ENCODE data around the gene KCNJ10.

The KCNJ10 gene

DNA sequence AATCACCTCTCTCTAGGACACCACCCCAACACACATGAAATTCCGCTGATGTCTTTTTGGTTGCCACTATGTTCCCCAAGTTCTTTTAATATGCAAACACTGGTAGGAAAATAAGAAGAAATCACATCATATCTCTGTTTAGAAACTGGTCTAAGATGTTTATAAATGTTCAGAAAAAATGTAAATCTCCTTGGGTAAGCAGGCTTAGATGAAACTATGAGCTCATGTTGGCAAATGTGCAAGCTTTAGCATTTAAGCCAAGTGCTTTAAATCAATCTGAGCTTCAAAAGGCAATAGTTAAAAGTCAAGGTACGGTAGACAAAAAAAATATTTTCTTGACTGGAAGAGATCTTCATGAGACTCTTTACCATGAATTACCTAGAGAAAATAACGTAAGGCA is 90.7 kb downstream of the KCNJ10 start:
- Mint-ChIP-seq H3K4me1 (peaks cover 21% of the 10 kb centered on the region), H3K27me3 (ENCODE audit: low read depth, poor library complexity) (peaks cover 25% of the 10 kb centered on the region), H3K27ac (no peak overlapping the region), H3K4me3 (no peak overlapping the region), H3K9me3 (peaks cover 3% of the 10 kb centered on the region), H3K36me3 (ENCODE audit: low read depth) (no peaks in the 10 kb centered on the region)
- TF ChIP-seq CTCF (IDR thresholded peaks at IDR 0.05) = no peak
- DNase-seq = no peak

GRCh38 chr1:159978107-159978398 is 91.9 kb downstream of the KCNJ10 start:
- H3K4me1 Mint-ChIP-seq = peaks cover 10% of the 10 kb centered on the region
- H3K27ac Mint-ChIP-seq = no peak overlapping the region
- peaks cover 25% of the 10 kb centered on the region for H3K27me3 Mint-ChIP-seq (ENCODE audit: low read depth, poor library complexity)
- no peaks in the 10 kb centered on the region for H3K36me3 Mint-ChIP-seq (ENCODE audit: low read depth)
- H3K4me3 Mint-ChIP-seq = no peak overlapping the region
- no peak for DNase-seq
- H3K9me3 Mint-ChIP-seq = peaks cover 2% of the 10 kb centered on the region
- no peak for TF ChIP-seq CTCF (IDR thresholded peaks at IDR 0.05)

DNA sequence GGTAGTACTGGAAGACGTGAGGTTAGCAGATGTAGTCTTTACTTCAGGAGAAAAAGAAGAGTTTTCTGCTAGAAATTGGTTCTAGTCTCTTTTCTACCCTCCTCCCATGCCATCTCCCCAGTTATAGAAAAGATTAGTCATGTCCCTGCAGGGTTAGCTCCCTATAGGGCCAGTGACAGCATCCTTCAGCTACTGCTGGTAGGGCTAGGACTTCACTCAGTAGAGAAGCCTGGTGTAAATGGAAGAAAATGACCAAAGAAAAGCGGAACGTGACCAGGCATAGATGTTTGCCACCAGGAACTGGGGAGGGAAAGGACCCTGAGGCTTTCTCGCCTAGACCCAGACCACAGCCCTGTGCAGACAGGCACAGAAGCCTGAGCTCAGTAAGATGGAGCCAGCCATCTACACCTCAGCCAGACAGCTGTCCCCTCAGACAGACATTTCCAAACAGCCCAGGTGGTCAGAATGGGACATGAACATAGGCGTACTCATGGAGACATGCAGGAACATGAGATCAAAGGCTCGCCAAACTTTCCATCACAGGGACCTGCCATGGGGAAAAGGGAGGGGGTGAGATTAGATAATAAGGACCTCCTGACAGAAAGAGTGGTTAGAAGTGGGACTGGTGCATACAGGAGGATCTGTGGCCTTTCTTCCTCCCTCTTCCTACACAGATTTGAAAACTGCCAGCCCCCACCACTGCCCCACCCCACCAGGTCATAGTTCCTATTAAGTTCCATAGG is 92.4 kb downstream of the KCNJ10 start:
- Mint-ChIP-seq H3K9me3 (no peaks in the 10 kb centered on the region), H3K27me3 (ENCODE audit: low read depth, poor library complexity) (peaks cover 25% of the 10 kb centered on the region), H3K27ac (no peak overlapping the region), H3K36me3 (ENCODE audit: low read depth) (no peaks in the 10 kb centered on the region), H3K4me3 (no peak overlapping the region), H3K4me1 (peaks cover 8% of the 10 kb centered on the region)
- DNase-seq = no peak
- no peak for TF ChIP-seq CTCF (IDR thresholded peaks at IDR 0.05)

DNA sequence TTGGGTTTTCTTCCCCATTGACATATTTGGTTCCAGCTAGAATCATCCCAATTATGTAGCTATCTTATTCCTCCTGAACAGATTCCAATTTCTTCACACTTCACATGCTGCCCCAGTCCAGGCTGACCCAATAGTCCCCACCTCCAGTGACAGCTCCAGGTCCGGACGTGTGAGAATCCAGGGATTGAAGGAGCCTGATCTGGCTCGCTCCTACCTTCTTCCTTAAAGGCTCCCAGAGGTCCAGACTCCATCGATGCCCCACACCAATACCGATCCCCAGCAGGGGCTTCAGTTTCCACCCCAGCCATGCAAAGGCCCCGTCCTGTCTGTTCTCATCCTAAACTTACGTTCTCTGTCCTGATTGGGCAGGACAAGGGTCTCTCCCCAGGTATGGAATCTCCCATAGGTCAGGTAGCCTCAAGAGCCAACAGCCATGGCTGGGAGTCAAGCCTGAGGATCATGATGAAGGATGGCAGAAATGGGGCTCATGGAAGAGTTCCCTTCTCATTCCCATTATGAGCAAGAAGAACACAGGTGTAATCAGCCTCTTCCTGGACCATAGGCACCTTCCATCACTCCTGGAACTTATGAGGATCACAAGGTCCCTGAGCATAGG is 95.5 kb downstream of the KCNJ10 start:
- DNase-seq = no peak
- Mint-ChIP-seq H3K27me3 (ENCODE audit: low read depth, poor library complexity) (peaks cover 21% of the 10 kb centered on the region), H3K27ac (no peak overlapping the region), H3K36me3 (ENCODE audit: low read depth) (no peaks in the 10 kb centered on the region), H3K9me3 (no peaks in the 10 kb centered on the region), H3K4me3 (no peak overlapping the region), H3K4me1 (peaks cover 22% of the 10 kb centered on the region)
- no peak for TF ChIP-seq CTCF (IDR thresholded peaks at IDR 0.05)

DNA sequence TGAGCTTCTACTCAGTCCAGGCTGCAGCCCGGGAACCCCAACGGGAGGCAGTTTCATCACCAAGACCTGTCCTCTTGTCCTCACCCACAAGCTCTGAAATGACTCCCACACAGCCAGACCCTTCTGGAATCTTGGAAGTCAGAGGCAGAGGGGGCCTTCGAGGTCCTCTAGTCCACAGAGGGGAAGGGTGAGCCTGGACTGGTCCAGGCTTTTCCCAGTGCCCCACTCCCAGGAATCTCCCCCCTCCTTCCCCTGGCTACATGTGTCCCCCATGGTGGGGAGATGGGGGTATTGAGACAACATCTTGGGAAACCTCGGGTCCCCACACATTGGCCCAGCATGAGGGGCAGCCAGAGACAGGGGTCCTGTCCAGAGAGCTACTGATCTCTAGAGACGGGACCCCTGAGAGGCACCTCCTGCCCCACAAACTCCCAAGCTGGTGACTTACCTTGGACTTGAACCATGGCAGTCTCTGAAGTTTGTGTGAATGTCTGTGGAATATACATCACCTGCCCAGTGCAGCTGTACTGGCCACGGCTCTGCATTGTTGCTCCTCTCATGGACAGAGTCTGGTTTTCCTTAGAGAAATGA is 96.5 kb downstream of the KCNJ10 start:
- H3K27ac Mint-ChIP-seq = no peak overlapping the region
- peaks cover 21% of the 10 kb centered on the region for H3K27me3 Mint-ChIP-seq (ENCODE audit: low read depth, poor library complexity)
- no peaks in the 10 kb centered on the region for H3K36me3 Mint-ChIP-seq (ENCODE audit: low read depth)
- no peak for DNase-seq
- no peak for TF ChIP-seq CTCF (IDR thresholded peaks at IDR 0.05)
- no peak overlapping the region for H3K4me3 Mint-ChIP-seq
- no peaks in the 10 kb centered on the region for H3K9me3 Mint-ChIP-seq
- peaks cover 22% of the 10 kb centered on the region for H3K4me1 Mint-ChIP-seq

Measured in nephron progenitor cell (in vitro differentiated cells).